SH-SY5Y (cell line): ENCODE data around the gene BCAN.

Experiments used
- GATA2 ChIP-seq: IDR thresholded peaks from 2 replicates; pipeline ENCODE4 v1.6.1; 2011; ENCODE audit warnings: mild to moderate bottlenecking, low read depth, low read length
- GATA3 ChIP-seq: IDR thresholded peaks from 2 replicates; pipeline ENCODE4 v1.6.1; 2011; ENCODE audit warnings: low read depth, mild to moderate bottlenecking, low read length, moderate library complexity

- TF ChIP-seq GATA2 (no peak), GATA3 (no peak)
Measured at GRCh38 chr1:156658496-156658895, 16.6 kb downstream of the BCAN start.
